HG02884 (cell line): ENCODE data around the gene NMUR2.

ENCODE experiments used
- ATAC-seq: cut with Tn5 transposase; IDR thresholded peaks from one replicate; pipeline ENCODE4 v1.9.1; 2021; ENCODE audit warnings: mild to moderate bottlenecking, moderate library complexity; ENCODE audit not compliant: unreplicated experiment

Gene NMUR2

DNA sequence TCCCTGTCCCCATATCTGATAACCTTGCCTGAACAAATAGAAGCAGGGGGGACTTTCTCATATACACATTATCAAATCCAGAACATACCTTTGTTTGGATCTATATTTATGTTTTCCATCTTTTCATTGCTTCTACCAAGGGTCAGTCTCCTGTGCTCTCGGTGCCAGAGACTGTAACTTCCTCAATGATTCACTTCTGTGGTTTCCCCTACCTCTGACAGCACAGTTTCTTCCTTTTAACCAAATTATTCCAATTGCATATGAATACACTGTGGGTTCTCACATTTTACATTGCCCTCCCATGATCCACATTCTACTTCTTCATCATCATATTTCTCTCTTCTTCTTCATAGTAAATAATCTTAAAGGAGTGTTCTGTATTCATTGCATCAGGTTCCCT, 32.2 kb downstream of the NMUR2 start:
- ATAC-seq: no peak

DNA sequence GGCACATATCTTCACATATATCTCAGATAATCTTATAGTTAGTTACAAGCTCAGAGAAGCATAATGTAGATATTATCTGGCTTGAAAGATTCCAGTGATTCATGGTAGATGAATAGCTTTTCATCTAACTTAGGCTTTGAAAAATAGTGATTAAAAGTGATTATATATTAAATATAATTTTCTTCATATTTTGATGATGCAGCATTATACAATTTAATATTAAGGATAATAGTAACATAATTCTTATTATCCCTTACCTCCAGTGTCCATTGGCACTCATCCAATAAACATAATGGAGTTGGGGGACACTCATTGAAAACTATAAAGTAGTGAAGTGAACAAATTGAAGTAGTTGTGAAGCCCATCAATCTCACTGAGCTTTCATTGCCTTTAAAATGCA, 35.8 kb downstream of the NMUR2 start:
- no peak for ATAC-seq

GRCh38 chr5:152367554-152367953, 37.5 kb downstream of the NMUR2 start:
- no peak for ATAC-seq

- ATAC-seq: no peak
Measured at GRCh38 chr5:152366716-152367115, 38.4 kb downstream of the NMUR2 start.

- no peak for ATAC-seq
Measured at GRCh38 chr5:152364899-152365298, 40.2 kb downstream of the NMUR2 start.

DNA sequence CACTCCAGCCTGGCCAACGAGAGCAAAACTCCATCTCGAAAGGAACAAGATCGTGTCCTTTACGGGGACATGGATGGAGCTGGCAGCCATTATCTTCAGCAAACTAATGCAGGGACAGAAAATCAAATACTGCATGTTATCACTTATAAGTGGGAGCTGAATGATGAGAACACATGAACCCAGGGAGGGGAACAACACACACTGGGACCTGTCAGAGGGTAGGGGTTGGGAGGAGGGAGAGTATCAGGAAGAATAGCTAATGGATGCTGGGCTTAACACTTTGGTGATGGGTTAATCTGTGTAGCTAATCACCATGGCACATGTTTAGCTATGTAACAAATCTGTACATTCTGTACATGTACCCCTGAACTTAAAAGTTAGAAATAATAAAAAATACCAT, 40.9 kb downstream of the NMUR2 start:
- ATAC-seq: no peak

DNA sequence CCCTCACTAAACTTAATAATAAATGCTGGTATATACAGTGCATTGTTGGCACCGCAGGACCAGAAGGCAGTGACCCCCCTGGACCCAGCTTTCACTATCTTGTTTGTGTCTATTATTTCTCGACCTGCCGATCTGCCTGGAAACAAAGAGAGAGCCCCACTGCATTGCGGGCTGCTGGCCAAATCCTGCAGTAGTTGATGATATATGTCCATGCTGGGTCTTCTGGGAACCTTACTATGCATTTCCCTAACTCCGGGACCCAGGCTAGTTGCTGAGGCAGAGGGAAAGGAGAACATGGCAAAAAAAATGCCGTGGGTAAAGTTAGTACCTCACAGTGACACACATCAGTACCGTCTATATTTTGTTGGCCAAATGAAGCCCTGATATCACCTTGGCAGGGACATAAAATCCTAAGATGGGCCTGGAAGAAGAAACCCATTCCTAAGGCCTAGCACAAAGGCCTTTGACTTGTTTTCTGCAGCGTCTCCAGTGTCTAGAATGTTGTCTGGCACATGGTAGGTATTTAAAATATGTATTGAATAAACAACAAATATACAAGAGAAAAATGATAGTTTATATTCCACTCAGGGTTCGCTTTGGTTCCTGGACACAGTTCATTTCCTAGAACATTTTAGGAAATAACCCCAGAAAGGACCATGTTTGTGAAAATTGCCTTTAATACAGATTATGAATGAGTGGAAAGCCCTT, 46.1 kb downstream of the NMUR2 start:
- ATAC-seq: no peak

DNA sequence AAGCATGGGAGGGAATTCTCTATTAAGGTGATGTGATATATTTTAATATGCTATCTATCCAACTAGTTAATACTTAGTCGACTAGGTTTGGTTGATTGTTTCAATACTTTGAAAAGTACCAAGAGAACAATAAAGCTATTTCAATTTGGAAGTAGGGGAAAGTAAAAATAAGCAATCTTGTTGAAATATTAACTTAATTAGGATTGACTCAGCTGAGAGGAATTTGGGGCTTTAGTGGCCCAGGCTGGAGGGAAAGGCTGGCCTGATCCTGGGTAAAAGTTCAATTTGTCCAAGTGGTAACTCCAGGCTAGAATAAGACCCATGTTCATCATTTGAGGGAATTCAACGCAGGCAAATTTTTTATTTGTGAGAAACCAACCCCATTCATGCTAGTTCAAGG, 48.6 kb downstream of the NMUR2 start:
- ATAC-seq: no peak

DNA sequence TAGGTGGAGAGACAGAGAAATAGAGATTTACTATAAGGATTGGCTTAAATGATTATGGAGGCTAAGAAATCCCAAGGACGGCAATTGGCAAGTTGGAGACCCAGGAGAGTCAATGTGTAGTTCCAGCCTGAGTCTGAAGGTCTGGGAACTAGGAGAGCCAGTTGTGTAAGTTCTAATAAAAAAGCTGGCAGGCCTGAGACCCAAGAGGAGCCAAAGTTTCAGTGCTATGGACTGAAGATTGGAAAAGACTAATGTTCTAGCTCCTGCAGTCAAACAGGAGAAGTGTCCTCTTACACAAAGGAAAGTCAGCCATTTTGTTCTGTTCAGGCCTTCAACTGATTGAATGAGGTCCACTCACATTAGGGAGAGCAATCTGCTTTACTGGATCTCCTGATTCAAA, 50.0 kb downstream of the NMUR2 start:
- ATAC-seq: no peak

DNA sequence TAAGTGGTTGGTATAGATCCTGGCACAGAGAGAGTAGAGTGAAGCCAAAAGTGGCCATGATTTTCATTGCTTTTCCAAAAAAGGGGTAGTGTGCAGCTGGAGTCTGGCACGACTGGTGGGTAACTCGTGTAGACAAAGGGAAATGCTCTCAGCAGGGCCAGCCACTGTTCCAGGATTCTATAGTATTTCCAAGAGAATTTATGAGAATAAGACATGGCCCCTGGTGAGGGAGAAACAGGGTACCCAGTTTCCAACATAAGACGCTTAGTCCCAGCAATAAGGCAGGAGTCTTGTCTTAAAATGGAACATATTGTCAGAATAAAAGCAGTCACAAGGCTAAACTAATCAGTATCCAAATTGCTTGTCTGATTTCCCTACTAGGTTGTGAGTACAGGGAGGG, 52.1 kb downstream of the NMUR2 start:
- no peak for ATAC-seq

- ATAC-seq: peak; percentile 96
Measured at GRCh38 chr5:152349683-152350526, 55.2 kb downstream of the NMUR2 start.
